ENCODE results near the gene NT5DC2. TPM values are rescaled to one million over a fixed set of nuclear protein-coding genes. Genes with fewer than 3 reads are reported as not detected.
A peak's percentile ranks its signal among the peaks of the same experiment; 100 is the strongest.

NT5DC2 gene
- polyA plus RNA-seq, 1 experiment, result 186 TPM

GRCh38 chr3:52487788-52488691 lies 45.6 kb downstream of the NT5DC2 start:
- TF ChIP-seq, protein P1, sequence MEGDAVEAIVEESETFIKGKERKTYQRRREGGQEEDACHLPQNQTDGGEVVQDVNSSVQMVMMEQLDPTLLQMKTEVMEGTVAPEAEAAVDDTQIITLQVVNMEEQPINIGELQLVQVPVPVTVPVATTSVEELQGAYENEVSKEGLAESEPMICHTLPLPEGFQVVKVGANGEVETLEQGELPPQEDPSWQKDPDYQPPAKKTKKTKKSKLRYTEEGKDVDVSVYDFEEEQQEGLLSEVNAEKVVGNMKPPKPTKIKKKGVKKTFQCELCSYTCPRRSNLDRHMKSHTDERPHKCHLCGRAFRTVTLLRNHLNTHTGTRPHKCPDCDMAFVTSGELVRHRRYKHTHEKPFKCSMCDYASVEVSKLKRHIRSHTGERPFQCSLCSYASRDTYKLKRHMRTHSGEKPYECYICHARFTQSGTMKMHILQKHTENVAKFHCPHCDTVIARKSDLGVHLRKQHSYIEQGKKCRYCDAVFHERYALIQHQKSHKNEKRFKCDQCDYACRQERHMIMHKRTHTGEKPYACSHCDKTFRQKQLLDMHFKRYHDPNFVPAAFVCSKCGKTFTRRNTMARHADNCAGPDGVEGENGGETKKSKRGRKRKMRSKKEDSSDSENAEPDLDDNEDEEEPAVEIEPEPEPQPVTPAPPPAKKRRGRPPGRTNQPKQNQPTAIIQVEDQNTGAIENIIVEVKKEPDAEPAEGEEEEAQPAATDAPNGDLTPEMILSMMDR (IDR thresholded peaks at IDR 0.05; ENCODE audit: insufficient read depth, low read depth, low read length), result no peak
- CTCF ChIA-PET, result interaction anchor here (1.5 to 1.9 kb wide), 2 partner anchors 16 to 40 kb away, joined by 4 to 6 read pairs; no protein-coding TSS in a partner anchor
- Histone ChIP-seq H3K27me3 (ENCODE audit: control insufficient read depth, insufficient read depth, low read length) (no peaks in the 10 kb centered on the region), H3K4me3 (ENCODE audit: low read depth, low read length) (no peak overlapping the region), H3K36me3 (ENCODE audit: control insufficient read depth, insufficient read depth, low read length) (peaks cover 71% of the 10 kb centered on the region)
- POLR2A ChIA-PET, result no interaction called here
- no peak for DNase-seq (ENCODE audit: low read depth)

DNA sequence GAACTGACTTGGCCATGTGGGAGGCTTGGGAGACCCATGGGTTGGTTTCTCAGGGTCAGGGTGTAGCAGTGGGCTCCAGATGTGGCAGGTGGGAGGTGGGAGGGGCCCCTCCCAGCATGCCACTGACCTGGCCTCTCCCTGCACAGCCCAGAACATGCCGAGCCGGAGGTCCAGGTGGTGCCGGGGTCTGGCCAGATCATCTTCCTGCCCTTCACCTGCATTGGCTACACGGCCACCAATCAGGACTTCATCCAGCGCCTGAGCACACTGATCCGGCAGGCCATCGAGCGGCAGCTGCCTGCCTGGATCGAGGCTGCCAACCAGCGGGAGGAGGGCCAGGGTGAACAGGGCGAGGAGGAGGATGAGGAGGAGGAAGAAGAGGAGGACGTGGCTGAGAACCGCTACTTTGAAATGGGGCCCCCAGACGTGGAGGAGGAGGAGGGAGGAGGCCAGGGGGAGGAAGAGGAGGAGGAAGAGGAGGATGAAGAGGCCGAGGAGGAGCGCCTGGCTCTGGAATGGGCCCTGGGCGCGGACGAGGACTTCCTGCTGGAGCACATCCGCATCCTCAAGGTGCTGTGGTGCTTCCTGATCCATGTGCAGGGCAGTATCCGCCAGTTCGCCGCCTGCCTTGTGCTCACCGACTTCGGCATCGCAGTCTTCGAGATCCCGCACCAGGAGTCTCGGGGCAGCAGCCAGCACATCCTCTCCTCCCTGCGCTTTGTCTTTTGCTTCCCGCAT lies 46.4 kb downstream of the NT5DC2 start:
- Histone ChIP-seq H3K4me3 (ENCODE audit: low read depth, low read length) (no peak overlapping the region), H3K27me3 (ENCODE audit: control insufficient read depth, insufficient read depth, low read length) (no peaks in the 10 kb centered on the region), H3K36me3 (ENCODE audit: control insufficient read depth, insufficient read depth, low read length) (peaks cover 74% of the 10 kb centered on the region)
- CTCF ChIA-PET, result interaction anchor here (1.5 kb wide), 1 partner anchor 40 kb away, joined by 4 read pairs; no protein-coding TSS in a partner anchor
- DNase-seq (ENCODE audit: low read depth), result no peak
- TF ChIP-seq, protein P1 (IDR thresholded peaks at IDR 0.05; ENCODE audit: insufficient read depth, low read depth, low read length), result no peak
- POLR2A ChIA-PET, result no interaction called here

GRCh38 chr3:52484680-52485461 lies 48.8 kb downstream of the NT5DC2 start:
- peaks cover 73% of the 10 kb centered on the region for H3K36me3 ChIP-seq (ENCODE audit: control insufficient read depth, insufficient read depth, low read length)
- CTCF ChIA-PET, result interaction anchor here (1.2 kb wide), 1 partner anchor 57 kb away, joined by 3 read pairs; no protein-coding TSS in a partner anchor
- DNase-seq (ENCODE audit: low read depth), result no peak

GRCh38 chr3:52483577-52484381 lies 49.9 kb downstream of the NT5DC2 start:
- TF ChIP-seq, protein P1 (IDR thresholded peaks at IDR 0.05; ENCODE audit: insufficient read depth, low read depth, low read length), result no peak
- H3K36me3 ChIP-seq (ENCODE audit: control insufficient read depth, insufficient read depth, low read length), result peaks cover 73% of the 10 kb centered on the region
- CTCF ChIA-PET, result interaction anchor here (3.1 kb wide), 1 partner anchor 12 kb away, joined by 11 read pairs; no protein-coding TSS in a partner anchor
- peak; percentile 91 for DNase-seq (ENCODE audit: low read depth)
- H3K27me3 ChIP-seq (ENCODE audit: control insufficient read depth, insufficient read depth, low read length), result no peaks in the 10 kb centered on the region
- POLR2A ChIA-PET, result no interaction called here
- no peak overlapping the region for H3K4me3 ChIP-seq (ENCODE audit: low read depth, low read length)

More at GRCh38 chr3:52484680-52485461, 48.8 kb downstream of the NT5DC2 start:
- H3K27me3 ChIP-seq (ENCODE audit: control insufficient read depth, insufficient read depth, low read length), result no peaks in the 10 kb centered on the region
- TF ChIP-seq, protein P1 (IDR thresholded peaks at IDR 0.05; ENCODE audit: insufficient read depth, low read depth, low read length), result no peak
- POLR2A ChIA-PET, result no interaction called here
- no peak overlapping the region for H3K4me3 ChIP-seq (ENCODE audit: low read depth, low read length)

Measured in BJ (cell line).